ENCODE data around the gene DCLK1. TPM values are rescaled to one million over a fixed set of nuclear protein-coding genes. Genes with fewer than 3 reads are reported as not detected.
A peak's percentile ranks its signal among the peaks of the same experiment; 100 is the strongest.

The DCLK1 gene
- total RNA-seq, 1 donor from 2014 or later: 2.2 TPM

DNA sequence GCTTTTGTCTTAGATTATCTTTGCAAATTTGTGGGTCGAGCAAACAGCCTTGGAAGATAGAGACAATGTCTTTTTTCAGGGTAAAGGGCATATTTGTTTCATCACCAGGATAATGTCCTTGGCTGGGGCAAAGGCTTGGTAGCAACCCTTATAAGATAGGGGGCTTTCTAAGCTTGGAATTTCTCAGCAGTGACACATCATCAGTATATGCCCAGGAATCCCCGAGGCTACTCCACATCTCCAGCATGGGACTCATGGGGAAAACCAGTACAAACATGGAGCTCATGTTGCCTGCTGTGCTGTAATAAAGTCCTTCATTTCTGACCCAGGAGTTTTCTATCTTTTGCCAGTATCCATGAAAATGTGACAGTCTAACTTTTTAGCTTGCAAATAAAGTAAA is 77.1 kb downstream of the DCLK1 start:
- DNase-seq (ENCODE audit: extremely low read depth, low read depth, low spot score): no peak

DNA sequence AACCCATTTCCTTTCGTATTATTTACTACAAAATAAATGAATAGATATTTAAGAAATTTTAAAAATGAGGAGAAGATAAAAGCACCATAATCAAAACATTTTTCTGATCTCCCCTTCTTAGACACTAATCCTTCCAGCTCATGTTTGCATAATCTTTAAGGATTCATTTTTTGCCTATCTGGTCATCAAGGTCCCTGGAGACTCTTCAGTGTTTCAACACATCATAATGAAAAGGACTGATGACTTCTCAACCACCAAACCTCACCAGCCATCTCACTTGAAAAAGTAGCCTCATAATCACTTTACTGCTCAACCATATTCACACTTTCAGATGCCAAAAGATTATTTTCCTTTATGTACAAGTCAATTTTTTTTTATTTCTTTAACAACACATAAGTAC is 80.1 kb downstream of the DCLK1 start:
- no peak for DNase-seq (ENCODE audit: extremely low read depth, low read depth, low spot score)

DNA sequence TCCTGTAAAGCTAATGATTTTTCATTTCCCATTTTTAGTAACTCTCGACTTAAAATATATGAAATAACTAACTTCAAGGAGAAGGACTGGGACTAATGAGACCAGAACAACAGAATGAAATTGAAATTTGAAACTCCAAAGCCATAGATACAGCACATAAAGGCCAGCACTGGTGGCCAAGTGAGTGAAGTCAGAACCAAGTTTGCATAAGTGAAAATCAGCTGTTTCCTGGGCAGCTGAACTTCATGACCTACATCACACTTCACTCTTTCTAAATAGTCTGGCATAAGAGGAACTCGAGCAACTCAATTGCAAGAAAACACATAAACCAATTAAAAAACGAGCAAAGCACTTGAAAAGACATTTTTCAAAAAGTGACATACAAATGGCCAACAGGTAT is 84.5 kb downstream of the DCLK1 start:
- DNase-seq (ENCODE audit: extremely low read depth, low read depth, low spot score): no peak

DNA sequence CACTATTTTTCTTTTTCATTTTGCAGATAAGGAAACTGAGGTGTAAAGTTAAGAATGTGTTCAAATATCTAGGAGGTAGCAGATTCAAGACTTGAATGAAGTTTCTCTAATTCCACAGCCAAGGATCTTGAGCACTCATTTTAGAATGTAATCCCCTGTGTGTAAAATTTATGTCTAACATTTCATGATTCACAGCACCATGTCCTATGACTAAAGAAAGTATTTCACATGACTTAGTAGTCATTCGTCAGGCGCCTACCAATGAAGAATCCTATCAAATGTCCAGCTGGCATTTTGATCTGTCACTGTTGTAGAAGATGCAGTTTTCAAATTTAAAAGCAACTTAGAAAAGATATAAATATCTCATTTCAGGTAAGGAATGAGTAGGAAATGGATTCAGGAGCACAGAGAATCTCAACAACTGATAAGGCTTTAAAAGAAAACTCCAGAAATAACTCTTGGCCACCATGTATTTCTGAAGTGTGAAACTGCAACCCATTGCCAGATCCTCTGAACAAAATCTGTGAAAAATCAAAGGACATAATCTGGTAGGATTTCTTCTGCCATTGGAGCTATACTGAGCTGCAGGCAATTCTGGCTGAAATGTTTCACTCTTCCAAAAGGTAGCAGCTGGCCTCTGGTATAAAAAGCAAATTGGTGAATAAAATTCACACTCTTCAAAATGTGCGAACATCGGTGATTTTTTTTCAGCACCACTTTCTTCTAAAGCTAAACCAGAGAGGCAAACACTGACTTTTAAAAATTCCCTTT is 92.2 kb downstream of the DCLK1 start:
- DNase-seq (ENCODE audit: extremely low read depth, low read depth, low spot score): no peak

DNA sequence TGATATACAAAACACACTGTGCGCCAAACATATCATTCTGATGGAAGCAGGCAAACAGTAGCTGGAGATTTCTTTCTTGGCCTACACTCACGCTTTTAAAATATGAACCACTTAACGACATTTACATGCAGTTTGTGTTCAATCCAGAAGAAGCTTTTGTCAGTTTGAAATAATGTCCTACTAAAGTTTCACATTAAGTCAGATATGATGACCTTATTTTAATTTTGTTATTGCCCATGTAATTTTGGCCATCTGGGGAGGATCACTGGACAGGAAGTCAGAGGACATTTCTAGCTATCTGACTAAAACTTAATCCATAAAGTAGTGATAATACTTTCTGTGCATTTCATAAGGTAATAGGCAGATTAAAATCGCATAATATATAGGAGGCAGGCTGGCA is 98.1 kb downstream of the DCLK1 start:
- no peak for DNase-seq (ENCODE audit: extremely low read depth, low read depth, low spot score)

DNA sequence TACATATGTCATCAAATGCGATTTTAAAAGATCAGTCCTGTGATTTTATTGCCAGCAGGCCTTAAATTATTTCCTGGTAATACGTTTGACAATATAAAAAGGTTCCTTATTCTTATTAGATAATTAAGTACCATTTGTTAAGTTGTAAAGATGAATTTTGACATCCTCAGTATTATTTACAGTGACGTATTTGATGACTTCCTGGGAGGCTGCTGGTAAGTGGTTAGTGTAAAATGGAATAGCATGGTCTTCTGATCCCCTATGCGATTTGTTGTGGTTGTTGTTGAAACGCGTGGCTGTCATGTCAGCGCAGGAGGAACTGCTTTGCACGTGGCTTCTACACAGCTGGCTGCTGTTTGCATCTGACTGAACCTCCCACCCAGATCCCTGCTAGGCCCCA is 99.7 kb downstream of the DCLK1 start:
- no peak for DNase-seq (ENCODE audit: extremely low read depth, low read depth, low spot score)

DNA sequence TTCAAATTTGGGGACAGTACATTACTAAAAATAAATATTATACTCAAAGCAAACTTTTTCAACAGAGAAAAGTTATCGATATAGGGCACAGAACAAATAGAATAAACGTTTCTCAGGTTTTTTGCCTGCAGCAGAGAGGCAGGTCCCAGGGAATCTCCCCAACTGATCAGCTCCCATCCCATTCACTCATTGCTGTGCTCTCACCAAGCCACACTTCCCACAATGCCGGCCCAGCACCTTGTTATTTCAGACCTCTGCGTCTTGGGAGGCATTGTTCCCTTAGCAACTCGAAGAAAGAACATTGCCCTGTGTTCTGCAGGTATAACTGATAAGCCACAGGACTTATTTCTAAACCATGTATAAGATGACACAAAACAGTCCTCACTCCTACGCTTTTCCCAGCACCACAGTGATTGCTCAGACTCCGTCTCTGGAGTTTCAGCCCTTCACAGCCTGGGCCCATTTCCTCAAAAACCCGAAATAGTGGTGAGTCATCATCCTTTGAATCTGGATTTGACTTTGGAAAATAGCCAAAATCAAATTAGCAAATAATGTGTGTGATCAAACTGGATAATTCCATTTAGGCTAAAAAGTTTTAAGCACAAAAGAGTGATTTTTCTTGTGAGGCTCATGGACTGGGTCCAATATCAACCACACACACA is 100.4 kb downstream of the DCLK1 start:
- DNase-seq (ENCODE audit: extremely low read depth, low read depth, low spot score): peak; percentile 37

DNA sequence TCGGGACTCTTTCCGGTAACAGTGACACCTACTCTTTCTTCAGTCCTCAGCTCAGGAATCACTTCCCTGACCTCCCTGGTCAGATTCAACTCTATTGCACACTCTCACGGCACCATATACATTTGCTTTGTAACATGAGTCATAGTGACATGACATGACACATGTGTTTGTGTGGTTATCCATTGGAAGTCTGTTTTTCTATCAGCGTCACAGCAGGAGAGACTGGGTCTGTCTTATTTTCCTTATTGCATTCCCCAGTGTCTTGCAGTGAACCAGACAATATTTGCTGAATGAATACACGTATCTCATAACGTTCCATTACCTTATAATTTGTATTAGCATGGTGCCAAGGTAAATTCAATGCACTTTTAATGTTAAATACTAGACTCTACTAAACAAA is 102.0 kb downstream of the DCLK1 start:
- DNase-seq (ENCODE audit: extremely low read depth, low read depth, low spot score): no peak

DNA sequence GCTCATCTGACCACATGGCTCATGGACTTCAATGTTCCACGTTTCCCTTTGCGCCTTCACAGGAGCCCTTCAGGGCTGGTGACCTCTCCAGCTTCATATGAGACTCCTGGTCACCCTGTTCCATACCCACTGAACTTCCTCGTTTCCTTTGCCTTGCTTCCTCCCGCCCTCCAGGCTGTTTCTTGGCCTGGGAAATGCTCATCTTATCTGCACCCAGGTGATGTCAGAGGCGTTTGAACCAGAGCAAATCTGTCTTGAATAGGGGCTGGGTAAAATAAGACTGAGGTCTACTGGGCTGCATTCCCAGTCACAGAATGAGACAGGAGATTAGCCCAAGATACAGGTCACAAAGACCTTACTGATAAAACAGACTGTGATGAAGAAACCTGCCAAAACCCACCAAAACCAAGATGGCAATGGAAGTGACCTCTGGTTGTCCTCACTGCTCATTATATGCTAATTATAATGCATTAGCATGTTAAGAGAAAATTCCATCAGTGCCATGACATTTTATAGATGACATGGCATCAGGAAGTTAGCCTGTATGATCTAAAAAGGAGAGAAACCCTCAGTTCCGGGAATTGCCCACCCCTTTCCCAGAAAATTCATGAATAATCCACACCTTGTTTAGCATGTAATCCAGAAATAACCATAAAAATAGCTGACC is 102.7 kb downstream of the DCLK1 start:
- no peak for DNase-seq (ENCODE audit: extremely low read depth, low read depth, low spot score)

DNA sequence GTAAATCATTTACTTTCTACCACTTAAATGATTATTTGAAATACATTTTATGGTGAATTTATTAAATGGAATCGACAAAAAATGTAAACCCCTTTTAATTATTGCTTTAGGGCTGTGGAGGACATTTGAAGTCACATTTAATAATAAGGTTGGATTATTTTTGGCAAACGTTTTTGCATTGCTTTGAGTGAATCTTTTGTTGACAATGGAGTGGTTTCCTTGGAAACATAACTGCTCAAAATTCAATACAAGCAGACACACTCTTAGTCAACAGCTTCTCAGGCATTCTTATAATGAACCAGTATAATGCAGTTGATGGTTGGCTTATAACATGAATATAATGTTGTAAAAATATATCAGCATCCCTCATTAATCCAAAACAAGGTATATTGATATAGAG is 104.7 kb downstream of the DCLK1 start:
- DNase-seq (ENCODE audit: extremely low read depth, low read depth, low spot score): no peak

DNA sequence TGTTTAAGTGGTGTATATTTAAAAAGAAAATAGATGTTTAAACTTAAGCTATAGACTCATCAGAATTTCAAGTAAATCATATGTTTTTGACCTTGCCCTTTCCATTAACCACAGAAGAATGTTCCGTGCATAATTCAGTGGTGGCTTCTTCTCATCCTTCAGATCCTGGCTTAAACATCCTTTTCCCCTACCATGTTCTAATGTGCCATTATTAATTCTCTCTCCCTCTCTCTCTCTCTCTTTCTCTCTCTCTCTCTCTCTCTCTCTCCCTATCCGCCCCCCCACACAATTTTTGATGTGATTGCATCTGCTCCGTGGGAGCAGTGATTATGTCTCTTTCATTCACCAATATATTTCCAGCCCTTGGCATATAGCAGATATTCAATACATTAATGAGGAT is 116.4 kb downstream of the DCLK1 start:
- no peak for DNase-seq (ENCODE audit: extremely low read depth, low read depth, low spot score)

DNA sequence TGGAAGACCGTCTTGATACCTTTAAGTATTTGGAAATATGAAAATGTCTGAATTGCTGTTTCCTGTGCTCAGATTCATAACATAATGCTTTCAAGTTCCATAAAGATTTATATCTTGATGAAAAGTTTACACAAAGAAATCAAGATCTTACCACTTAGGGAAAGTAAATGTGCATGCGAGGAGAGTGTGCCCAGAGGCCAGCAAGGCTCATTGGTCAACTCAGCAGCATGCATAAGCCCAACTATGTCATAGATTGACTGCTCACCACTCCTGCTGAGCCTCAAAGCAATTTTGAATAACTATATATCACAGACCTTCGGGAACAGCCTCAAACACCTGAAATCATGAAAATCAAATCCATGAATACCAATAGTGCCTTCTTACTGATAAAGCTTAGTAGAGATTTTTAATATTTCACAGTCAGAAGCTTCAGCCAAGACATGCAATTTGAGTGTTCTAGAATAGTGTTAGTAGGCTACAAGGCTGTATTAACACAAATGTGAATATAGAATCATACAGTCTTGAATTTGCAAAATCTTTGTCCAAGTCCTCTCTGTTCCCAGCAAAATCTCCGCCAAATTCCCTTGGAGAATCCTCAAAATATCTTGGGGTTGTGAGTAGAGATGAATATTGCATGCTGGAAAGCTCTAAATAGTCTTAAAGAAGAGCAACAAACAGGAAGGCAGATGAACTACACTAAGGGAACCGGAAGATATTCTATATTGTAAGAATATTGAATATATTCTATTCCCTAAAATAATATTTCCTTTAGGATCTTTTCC is 124.1 kb downstream of the DCLK1 start:
- DNase-seq (ENCODE audit: extremely low read depth, low read depth, low spot score): no peak

DNA sequence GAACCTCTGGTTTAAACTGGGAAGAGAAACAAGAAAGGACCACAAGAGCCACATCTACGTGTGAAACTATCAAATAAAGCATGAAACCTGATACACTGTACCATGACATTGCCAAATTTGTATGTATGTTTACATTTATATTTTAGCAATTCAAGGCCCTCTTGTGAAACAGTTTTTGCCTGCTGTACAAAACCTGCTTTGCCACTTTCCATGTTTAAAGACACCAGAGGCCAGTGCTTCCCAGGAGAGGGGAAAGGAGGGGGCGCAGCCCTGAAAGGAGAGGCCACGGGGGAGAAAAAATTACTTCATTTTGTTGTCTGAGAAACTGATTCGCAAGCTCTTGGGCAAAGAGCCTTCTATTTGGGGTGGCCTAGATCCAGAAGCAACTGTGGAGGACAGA is 124.8 kb downstream of the DCLK1 start:
- DNase-seq (ENCODE audit: extremely low read depth, low read depth, low spot score): no peak

DNA sequence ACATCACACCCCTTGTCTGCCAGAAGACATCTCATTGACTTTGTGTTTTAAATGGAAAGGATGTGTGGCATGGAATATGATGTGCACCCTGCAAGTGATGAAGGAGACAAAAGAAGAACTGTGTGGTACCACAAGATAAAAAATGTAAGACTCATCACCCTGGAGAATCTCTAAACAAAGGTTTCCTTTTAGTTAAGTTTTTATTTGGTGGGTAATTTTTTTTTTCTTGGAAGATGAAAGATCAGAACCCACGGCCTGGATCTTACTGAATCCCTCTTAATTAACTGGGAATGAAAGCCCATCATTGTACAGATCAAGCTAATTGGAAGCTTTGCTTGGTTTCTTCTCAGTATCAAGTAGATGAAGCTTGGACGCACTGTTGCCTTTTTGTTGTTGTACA is 129.6 kb downstream of the DCLK1 start:
- no peak for DNase-seq (ENCODE audit: extremely low read depth, low read depth, low spot score)

DNA sequence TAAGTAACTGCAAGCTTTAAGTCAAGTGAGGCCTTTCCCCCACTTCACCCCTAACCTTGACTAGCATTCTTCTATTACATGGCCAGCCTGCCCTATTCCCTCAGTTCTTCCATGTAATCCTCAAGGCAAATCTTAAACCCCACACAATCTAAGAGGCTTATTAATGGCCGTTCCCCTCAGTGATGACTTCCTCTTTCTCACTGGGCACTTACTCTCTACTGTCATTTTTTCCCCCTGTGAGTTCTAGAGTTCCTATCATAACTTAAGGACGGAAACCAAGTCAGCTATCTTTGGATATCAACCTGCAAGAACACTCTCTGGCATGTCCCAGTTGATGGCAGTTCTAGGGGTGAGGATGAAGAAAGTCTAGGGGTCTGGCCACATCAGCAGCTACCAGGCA is 131.2 kb downstream of the DCLK1 start:
- no peak for DNase-seq (ENCODE audit: extremely low read depth, low read depth, low spot score)

DNA sequence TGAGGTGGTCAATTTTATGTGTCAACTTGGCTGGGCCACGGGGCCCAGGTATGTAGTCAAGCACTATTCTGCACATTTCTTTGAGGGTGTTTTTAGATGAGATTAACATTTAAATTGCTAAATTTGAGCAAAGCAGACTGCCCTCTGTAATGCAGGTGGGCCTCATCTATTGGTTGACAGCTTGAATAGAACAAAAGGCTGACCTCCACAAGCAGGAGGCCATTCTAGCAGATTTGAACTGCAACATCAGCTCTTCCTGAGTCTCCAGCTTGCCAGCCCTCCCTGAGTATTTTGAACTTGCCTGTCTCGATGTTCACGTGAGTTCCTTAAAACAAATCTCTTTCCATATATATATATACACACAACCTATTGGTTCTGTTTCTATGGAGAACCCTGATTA is 134.8 kb downstream of the DCLK1 start:
- DNase-seq (ENCODE audit: extremely low read depth, low read depth, low spot score): no peak

DNA sequence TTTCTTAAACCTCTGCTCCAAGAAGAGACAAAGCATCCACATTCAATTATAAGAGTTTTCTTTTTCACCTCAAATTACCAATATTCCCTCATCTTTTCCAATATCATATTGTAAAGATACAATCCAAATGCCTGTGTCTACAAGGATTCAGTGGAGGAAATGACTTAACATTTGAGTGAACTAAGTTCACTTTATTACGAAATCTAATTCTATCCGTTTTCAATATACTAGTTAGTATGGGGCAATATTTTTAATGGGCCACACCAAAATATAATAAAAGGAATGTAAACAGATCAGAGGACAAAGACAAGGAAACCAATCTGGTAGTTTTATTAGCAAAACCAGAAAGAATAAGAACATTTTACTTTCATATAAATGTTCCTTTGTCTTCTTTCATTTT is 136.0 kb downstream of the DCLK1 start:
- DNase-seq (ENCODE audit: extremely low read depth, low read depth, low spot score): no peak

DNA sequence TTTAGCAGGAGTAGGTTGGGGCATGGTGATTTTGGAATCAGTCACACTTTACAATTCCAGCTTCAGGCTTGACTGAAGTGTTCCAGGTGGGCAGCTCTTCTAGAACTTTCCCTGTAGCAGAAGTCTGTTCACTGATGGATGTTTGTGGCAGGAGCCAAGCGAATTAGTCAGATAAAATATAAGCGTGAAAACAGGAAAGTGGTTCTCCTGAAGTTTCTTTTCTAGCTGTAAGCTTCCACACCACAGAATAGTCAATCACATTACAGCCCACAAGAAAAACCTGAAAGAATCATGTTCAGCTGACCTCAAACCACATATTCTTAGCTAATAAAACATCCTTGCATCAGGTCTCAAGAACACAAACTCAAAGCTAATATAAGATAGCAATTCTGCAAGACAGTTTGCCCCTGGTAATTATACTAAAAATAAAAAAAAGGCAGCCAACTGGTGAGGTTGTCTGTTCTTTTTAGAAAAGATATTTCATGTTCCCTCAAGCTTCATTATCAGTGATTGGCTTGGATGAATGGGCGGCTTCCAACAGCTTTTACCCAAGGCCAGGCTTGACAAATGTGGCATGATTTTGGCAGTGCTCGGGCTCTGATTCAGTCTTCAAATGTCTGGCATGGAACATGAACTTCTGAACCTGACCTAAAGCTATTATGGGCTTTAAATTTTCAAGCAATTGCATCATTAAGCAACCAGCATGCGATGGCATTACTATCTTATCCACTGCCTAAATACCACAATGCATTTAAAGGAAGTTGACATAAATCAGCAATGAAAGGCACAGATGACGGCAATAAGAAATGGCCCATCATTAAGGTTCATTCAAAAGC is 136.8 kb downstream of the DCLK1 start:
- no peak for DNase-seq (ENCODE audit: extremely low read depth, low read depth, low spot score)

DNA sequence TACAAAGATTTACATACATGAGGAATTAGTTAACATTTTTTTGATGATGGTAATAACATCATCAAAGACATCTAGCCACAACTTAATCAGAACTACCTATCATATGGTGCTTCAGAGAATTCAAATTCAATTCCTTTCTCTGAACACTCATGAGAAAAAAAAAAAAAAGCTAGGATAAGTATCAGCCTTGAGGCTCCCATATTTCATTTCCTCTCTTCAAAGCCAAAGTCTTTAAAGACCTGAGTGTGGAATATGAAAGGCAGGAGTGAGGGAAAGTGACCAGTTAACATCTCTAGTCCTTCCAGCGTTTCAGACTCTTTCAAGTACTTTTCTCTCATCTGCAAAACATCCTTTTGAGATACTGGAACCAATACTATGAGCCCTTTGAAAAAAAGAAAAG is 137.5 kb downstream of the DCLK1 start:
- no peak for DNase-seq (ENCODE audit: extremely low read depth, low read depth, low spot score)

DNA sequence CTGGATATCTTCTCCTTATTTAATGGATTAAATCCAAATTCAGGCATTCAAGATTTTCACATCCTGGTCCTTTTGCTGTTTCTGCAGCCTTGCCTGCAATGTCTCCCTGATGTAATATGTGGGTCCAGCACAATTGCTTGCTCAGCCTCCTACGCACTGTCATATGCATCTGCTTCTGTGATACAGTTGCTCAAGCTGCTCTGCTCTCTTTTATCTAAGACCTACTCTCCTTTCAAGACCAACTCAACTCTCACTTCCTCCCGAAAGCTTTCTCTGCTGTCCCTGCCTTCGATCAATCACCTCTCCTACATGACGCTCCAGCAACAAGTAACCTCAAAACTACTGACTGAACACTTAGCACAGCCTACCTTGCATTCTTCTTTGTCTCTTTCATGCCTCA is 138.2 kb downstream of the DCLK1 start:
- DNase-seq (ENCODE audit: extremely low read depth, low read depth, low spot score): no peak
